Heart left ventricle (tissue), 13 donors: ENCODE measurements around the gene SEMA6D.

Experiments
- POLR2A ChIP-seq, 2 donors: fragments of 450-650 bp; IDR thresholded peaks; one replicate each; pipeline ENCODE4 v1.6.1; 2017; ENCODE audit warnings: antibody characterized with exemption in 2 of 2, mild to moderate bottlenecking in 2 of 2, moderate library complexity in 2 of 2
- TF ChIP-seq, protein P1 (sequence below), 12 donors: fragments of 200-600 bp; sonication (generic) in 4 of 12; IDR thresholded peaks; one replicate each; pipeline versions ENCODE4 v1.5.0 to v1.8.0; 2018 to 2022; ENCODE audit warnings: antibody characterized with exemption in 12 of 12, mild to moderate bottlenecking in 5 of 12
- donor health status: ischemic (EF 13 %, LVEDD 7.1; RV severe dilation, severe dysfunction).
- donor health status: DM: no; HTN: yes; CAD: no.
- donor health status: DM: no; HTN: no; CAD: no.
- donor health status: ischemic (EF 25% LVEDD 6.9; RV normal size, moderate dysfunction).
- donor health status: ischemic (EF 25% LVEDD 5.7; RV mildly dilated, moderate dysfunction).
- donor health status: ischemic (EF 35%, LVEDD 5.7; RV mildly dilated, moderate dysfunction).
- donor health status: nonischemic (EF 11% LVEDD 7.7; RV severe dilation, severe dysfunction).
- donor health status: DM: yes; HTN: yes; CAD: no.
- donor health status: PGD.
- donor health status: ischemic (EF 29% LVEDD 5.4; RV normal size, mild dysfunction).
- donor health status: nonischemic (EF 23%, LVEDD 6.1; RV moderate dilation, normal function).

DNA sequence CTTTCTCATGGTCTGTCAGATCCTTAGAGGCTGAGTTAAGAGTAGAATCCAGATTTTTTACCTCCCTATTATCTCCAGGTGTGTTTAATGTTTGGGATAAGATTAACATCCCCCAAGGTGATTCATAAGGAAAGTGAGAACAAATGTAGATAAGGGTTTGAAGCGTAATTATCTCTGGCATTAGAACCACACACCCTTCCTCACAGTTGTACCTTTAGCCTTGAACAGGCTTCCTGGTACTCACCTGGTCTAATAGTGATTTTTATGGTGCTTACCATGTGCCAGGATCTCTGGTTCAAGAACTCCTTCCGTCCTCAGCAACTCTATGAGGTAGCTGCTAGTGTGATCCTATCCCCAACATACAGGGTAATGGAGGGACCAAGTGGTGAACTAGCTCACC lies 27.7 kb downstream of the SEMA6D start:
- TF ChIP-seq, protein P1, sequence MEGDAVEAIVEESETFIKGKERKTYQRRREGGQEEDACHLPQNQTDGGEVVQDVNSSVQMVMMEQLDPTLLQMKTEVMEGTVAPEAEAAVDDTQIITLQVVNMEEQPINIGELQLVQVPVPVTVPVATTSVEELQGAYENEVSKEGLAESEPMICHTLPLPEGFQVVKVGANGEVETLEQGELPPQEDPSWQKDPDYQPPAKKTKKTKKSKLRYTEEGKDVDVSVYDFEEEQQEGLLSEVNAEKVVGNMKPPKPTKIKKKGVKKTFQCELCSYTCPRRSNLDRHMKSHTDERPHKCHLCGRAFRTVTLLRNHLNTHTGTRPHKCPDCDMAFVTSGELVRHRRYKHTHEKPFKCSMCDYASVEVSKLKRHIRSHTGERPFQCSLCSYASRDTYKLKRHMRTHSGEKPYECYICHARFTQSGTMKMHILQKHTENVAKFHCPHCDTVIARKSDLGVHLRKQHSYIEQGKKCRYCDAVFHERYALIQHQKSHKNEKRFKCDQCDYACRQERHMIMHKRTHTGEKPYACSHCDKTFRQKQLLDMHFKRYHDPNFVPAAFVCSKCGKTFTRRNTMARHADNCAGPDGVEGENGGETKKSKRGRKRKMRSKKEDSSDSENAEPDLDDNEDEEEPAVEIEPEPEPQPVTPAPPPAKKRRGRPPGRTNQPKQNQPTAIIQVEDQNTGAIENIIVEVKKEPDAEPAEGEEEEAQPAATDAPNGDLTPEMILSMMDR (IDR thresholded peaks at IDR 0.05) = no peak
- TF ChIP-seq POLR2A (IDR thresholded peaks at IDR 0.05) = no peak
